Astrocyte of the cerebellum (primary cell): Measurements from ENCODE around the gene SLC39A7.
A peak's percentile ranks its signal among the peaks of the same experiment; 100 is the strongest.

Source experiments
- DNase-seq: peaks from one replicate; pipeline ENCODE4 v3.0.0-alpha.2; 2011; ENCODE audit warnings: low read depth
- H3K4me3 ChIP-seq: 2 replicates; pipeline ENCODE4 v1.5.1; 2011; ENCODE audit warnings: mild to moderate bottlenecking, low read depth, low read length, moderate library complexity
- in situ Hi-C: cut with HindIII; loops from 2 replicates; pipeline ENCODE4 v1.10.0; 2017; ENCODE audit warnings: low sequenced_read_pairs
- TF ChIP-seq, protein P1 (sequence below): IDR thresholded peaks from 2 replicates; pipeline ENCODE4 v1.5.1; 2012; ENCODE audit warnings: low read length, low read depth, moderate library complexity, mild to moderate bottlenecking; ENCODE audit errors: missing control alignments

The SLC39A7 gene

GRCh38 chr6:33201935-33202334 is 1.3 kb downstream of the SLC39A7 start:
- H3K4me3 ChIP-seq, result peak overlapping the region; percentile 79
- no peak for DNase-seq
- in situ Hi-C loops, result no loop called here
- TF ChIP-seq, protein P1, sequence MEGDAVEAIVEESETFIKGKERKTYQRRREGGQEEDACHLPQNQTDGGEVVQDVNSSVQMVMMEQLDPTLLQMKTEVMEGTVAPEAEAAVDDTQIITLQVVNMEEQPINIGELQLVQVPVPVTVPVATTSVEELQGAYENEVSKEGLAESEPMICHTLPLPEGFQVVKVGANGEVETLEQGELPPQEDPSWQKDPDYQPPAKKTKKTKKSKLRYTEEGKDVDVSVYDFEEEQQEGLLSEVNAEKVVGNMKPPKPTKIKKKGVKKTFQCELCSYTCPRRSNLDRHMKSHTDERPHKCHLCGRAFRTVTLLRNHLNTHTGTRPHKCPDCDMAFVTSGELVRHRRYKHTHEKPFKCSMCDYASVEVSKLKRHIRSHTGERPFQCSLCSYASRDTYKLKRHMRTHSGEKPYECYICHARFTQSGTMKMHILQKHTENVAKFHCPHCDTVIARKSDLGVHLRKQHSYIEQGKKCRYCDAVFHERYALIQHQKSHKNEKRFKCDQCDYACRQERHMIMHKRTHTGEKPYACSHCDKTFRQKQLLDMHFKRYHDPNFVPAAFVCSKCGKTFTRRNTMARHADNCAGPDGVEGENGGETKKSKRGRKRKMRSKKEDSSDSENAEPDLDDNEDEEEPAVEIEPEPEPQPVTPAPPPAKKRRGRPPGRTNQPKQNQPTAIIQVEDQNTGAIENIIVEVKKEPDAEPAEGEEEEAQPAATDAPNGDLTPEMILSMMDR, result no peak

GRCh38 chr6:33202799-33203198 is 2.1 kb downstream of the SLC39A7 start:
- TF ChIP-seq, protein P1, result no peak
- in situ Hi-C loops, result no loop called here
- DNase-seq, result no peak
- H3K4me3 ChIP-seq, result no peak overlapping the region

DNA sequence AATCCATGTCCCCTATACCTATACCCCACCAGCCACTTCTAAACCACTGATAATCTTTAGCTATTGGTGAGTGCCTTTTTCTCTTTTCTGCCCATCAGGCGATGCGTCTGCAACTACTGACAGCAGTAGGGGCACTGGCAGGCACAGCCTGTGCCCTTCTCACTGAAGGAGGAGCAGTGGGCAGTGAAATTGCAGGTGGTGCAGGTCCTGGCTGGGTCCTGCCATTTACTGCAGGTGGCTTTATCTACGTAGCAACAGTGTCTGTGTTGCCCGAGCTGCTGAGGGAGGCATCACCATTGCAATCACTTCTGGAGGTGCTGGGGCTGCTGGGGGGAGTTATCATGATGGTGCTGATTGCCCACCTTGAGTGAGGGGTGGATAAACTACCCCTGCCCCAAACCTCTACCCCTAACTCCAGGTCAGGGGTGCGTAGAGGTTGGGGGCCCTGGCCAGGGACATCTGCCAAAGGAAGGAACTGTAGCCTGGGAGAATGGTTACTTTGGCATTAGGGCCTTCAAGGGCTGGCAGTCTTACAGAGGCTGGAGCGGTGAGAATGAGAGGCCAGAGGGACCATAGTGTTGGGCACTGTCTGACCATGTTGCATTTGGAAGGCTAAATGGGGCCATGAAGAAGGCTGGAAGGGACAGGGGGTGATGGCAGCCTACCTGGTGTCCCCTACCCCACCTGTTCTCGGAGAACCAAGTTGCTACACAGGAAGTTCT is 2.9 kb downstream of the SLC39A7 start:
- TF ChIP-seq, protein P1, result no peak
- DNase-seq, result no peak
- H3K4me3 ChIP-seq, result no peak overlapping the region
- in situ Hi-C loops, result no loop called here

DNA sequence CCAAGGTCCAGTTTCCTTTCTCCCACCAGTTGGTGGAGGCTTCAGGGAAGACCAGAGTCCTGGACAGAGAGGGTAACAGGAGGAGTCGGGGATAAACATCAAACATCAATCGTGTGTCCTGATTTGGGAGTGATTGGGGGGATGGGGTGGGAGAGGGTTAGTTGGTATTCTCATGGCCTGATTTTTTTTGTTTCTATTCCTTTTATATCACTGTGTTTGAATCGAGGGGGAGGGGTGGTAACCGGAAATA is 3.4 kb downstream of the SLC39A7 start:
- DNase-seq, result no peak
- H3K4me3 ChIP-seq, result peak overlapping the region; percentile 72
- TF ChIP-seq, protein P1, result no peak
- in situ Hi-C loops, result no loop called here

GRCh38 chr6:33204415-33205190 is 3.9 kb downstream of the SLC39A7 start, which contains the start of gene HSD17B8:
Gene HSD17B8, plus strand, starts transcription at chr6:33204655. Its CDS starts 14 bp downstream, at chr6:33204669.
- in situ Hi-C loops, result no loop called here
- DNase-seq, result peak; percentile 80
- peak within 1 kb of the TSS; percentile 72 for H3K4me3 ChIP-seq
- TF ChIP-seq, protein P1, result no peak

DNA sequence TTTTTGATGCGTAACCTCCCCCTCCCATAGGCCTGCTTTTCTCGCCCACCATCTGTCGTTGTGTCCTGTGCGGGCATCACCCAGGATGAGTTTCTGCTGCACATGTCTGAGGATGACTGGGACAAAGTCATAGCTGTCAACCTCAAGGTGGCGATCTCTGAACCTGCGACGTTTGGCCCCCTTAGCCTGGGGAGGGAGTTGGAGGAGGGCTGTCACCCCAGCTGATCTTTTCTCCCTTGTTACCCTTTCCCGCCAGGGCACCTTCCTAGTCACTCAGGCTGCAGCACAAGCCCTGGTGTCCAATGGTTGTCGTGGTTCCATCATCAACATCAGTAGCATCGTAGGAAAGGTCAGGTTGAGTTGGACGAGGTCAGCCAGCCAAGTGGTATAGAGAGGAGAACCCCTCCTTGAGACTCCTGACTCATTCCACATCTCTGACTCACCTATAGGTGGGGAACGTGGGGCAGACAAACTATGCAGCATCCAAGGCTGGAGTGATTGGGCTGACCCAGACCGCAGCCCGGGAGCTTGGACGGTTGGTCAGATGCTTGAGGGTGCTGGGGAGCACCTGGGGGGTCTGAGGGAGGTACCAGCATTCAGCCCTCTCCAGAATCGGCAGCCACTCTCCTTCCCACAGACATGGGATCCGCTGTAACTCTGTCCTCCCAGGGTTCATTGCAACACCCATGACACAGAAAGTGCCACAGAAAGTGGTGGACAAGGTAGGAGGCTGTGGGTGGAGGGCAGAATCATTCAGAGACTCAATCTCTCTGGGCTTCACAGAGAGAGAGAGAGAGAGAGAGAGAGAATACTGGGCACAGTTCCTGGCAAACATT is 4.7 kb downstream of the SLC39A7 start:
- H3K4me3 ChIP-seq, result peak overlapping the region; percentile 72
- no peak for DNase-seq
- TF ChIP-seq, protein P1, result no peak
- in situ Hi-C loops, result no loop called here
